HCT116 (cell line): ENCODE results near the gene BCR. TPM values are rescaled to one million over a fixed set of nuclear protein-coding genes. Genes with fewer than 3 reads are reported as not detected.
A peak's percentile ranks its signal among the peaks of the same experiment; 100 is the strongest.

ENCODE experiments used
- ATAC-seq: fragments of 200-7000 bp; cut with Tn5 transposase; 2 replicates; pipeline ENCODE4 v1.9.1; 2020; ENCODE audit warnings: mild to moderate bottlenecking, moderate library complexity
- BruUV-seq: library from RNA; stranded (reverse); fragments of 400-500 nt; replicated peaks from 2 replicates; lab custom pipeline; 2021; lab: Mats Ljungman, UMichigan
- CTCF ChIA-PET: fragments of 300-600 bp; sonication (Branson Sonifier 250); formaldehyde crosslinking; loops from one replicate; lab custom pipeline; 2021; ENCODE audit warnings: antibody characterized with exemption; lab: Charles Lee
- POLR2A ChIA-PET: fragments of 300-600, 350-600 bp; sonication (Branson Sonifier 250); formaldehyde crosslinking; loops from one replicate; lab custom pipeline; 2021; ENCODE audit warnings: antibody characterized with exemption; lab: Charles Lee
- RAD21 ChIA-PET, 2 experiments: fragments of 300-600 bp; sonication (Branson Sonifier 250); formaldehyde crosslinking; loops; one replicate each; lab custom pipeline; 2023; ENCODE audit warnings: low total read pairs in 2 of 2; ENCODE audit not compliant: uncharacterized antibody in 2 of 2, unreplicated experiment in 2 of 2, low non-redundant PET in 1 of 2; lab: Charles Lee
- DNase-seq: peaks from one replicate; pipeline ENCODE4 v3.0.0-alpha.2; 2010; ENCODE audit warnings: low read depth, low spot score
- H2AFZ ChIP-seq: fragments of 200-600 bp; shearing (Covaris generic), sonication (generic); 2 replicates; pipeline ENCODE4 v1.6.1; 2017; ENCODE audit warnings: low read depth, mixed run types, mixed read lengths, antibody characterized with exemption, low read length; ENCODE audit not compliant: poor library complexity, severe bottlenecking
- H3K27ac ChIP-seq: 2 replicates; pipeline ENCODE4 v1.5.1; 2012; ENCODE audit warnings: low read depth, low read length
- H3K27me3 ChIP-seq: fragments of 200-600 bp; sonication (generic); 2 replicates; pipeline ENCODE4 v1.6.1; 2016; ENCODE audit warnings: mixed run types, low read length, mixed read lengths; ENCODE audit not compliant: insufficient read depth
- H3K36me3 ChIP-seq, 2 experiments: fragments of 200-500 bp in 1 of 2; fragments of 200-600 bp in 1 of 2; sonication (Bioruptor generic) in 1 of 2; sonication (generic) in 1 of 2; 2 replicates each; pipeline versions ENCODE4 v1.5.1 to v1.6.1; 2014 to 2016; ENCODE audit warnings: low read length in 2 of 2, inconsistent platforms in 1 of 2, mixed read lengths in 1 of 2, mixed run types in 1 of 2; ENCODE audit not compliant: insufficient read depth in 2 of 2, control insufficient read depth in 1 of 2
- H3K4me1 ChIP-seq, 2 experiments: fragments of 200-600 bp in 1 of 2; sonication (generic) in 1 of 2; 2 replicates each; pipeline versions ENCODE4 v1.5.1 to v1.6.1; 2012 to 2017; ENCODE audit warnings: low read length in 2 of 2, inconsistent platforms in 1 of 2, mild to moderate bottlenecking in 1 of 2, mixed read lengths in 1 of 2, mixed run types in 1 of 2, moderate library complexity in 1 of 2; ENCODE audit not compliant: insufficient read depth in 2 of 2, control insufficient read depth in 1 of 2
- H3K4me2 ChIP-seq: fragments of 200-600 bp; sonication (generic); 2 replicates; pipeline ENCODE4 v1.6.1; 2017; ENCODE audit warnings: mixed run types, low read length, mixed read lengths
- H3K4me3 ChIP-seq, 2 experiments: fragments of 200-600 bp in 1 of 2; sonication (generic) in 1 of 2; replicated peaks in 1 of 2; 2 replicates each; pipeline ENCODE4 v1.5.1; 2011 to 2016; ENCODE audit warnings: low read length in 2 of 2, control low read depth in 1 of 2, low read depth in 1 of 2, mild to moderate bottlenecking in 1 of 2, mixed read lengths in 1 of 2, mixed run types in 1 of 2
- H3K79me2 ChIP-seq: fragments of 200-600 bp; sonication (generic); 2 replicates; pipeline ENCODE4 v1.6.1; 2017; ENCODE audit warnings: mild to moderate bottlenecking, mixed run types, low read length, moderate library complexity, mixed read lengths; ENCODE audit not compliant: insufficient read depth
- H3K9ac ChIP-seq: fragments of 200-600 bp; sonication (generic); 2 replicates; pipeline ENCODE4 v1.6.1; 2016; ENCODE audit warnings: low read length, mixed read lengths
- H3K9me2 ChIP-seq: fragments of 200-600 bp; sonication (generic), shearing (Covaris generic); 2 replicates; pipeline ENCODE4 v1.6.1; 2017; ENCODE audit warnings: mixed run types, mild to moderate bottlenecking, moderate library complexity; ENCODE audit not compliant: insufficient read depth
- H3K9me3 ChIP-seq, 2 experiments: fragments of 200-500 bp in 1 of 2; fragments of 200-600 bp in 1 of 2; sonication (Bioruptor generic) in 1 of 2; sonication (generic) in 1 of 2; 2 replicates each; pipeline ENCODE4 v1.6.1; 2014 to 2017; ENCODE audit warnings: low read length in 2 of 2, mixed read lengths in 2 of 2, inconsistent platforms in 1 of 2, low read depth in 1 of 2, mild to moderate bottlenecking in 1 of 2, mixed run types in 1 of 2, moderate library complexity in 1 of 2; ENCODE audit not compliant: control insufficient read depth in 1 of 2, insufficient read depth in 1 of 2
- H4K20me1 ChIP-seq: fragments of 200-600 bp; sonication (generic), shearing (Covaris generic); 2 replicates; pipeline ENCODE4 v1.6.1; 2017; ENCODE audit warnings: mixed run types, mild to moderate bottlenecking, moderate library complexity; ENCODE audit not compliant: insufficient read depth
- ATF3 ChIP-seq: IDR thresholded peaks from 2 replicates; pipeline ENCODE4 v1.6.1; 2012
- CTCF ChIP-seq, 3 experiments: fragments of 200-600 bp in 1 of 3; sonication (generic) in 1 of 3; IDR thresholded peaks in 2 of 3; conservative IDR thresholded peaks in 1 of 3; 2 replicates each; pipeline ENCODE4 v1.5.1; 2012 to 2017; ENCODE audit warnings: low read depth in 2 of 3, low read length in 2 of 3, antibody characterized with exemption in 1 of 3, borderline replicate concordance in 1 of 3, control low read depth in 1 of 3, mild to moderate bottlenecking in 1 of 3, mixed read lengths in 1 of 3, mixed run types in 1 of 3, moderate library complexity in 1 of 3; ENCODE audit not compliant: insufficient read depth in 1 of 3
- ELF1 ChIP-seq: IDR thresholded peaks from 2 replicates; pipeline ENCODE4 v1.6.1; 2012; ENCODE audit warnings: low read depth, borderline replicate concordance
- EZH2phosphoT487 ChIP-seq: fragments of 200-600 bp; IDR thresholded peaks from 2 replicates; pipeline ENCODE4 v1.6.1; 2018; ENCODE audit warnings: antibody characterized with exemption, borderline replicate concordance
- FOSL1 ChIP-seq: IDR thresholded peaks from 2 replicates; pipeline ENCODE4 v1.6.1; 2012; ENCODE audit warnings: low read depth
- JUND ChIP-seq: IDR thresholded peaks from 2 replicates; pipeline ENCODE4 v1.6.1; 2012
- MAX ChIP-seq: IDR thresholded peaks from 2 replicates; pipeline ENCODE4 v1.6.1; 2012
- POLR2A ChIP-seq: IDR thresholded peaks from 2 replicates; pipeline ENCODE4 v1.7.0; 2011; ENCODE audit warnings: borderline replicate concordance; ENCODE audit not compliant: insufficient read depth, insufficient read length; ENCODE audit errors: extremely low read depth
- POLR2AphosphoS5 ChIP-seq: IDR thresholded peaks from 2 replicates; pipeline ENCODE4 v1.6.1; 2011; ENCODE audit warnings: mild to moderate bottlenecking, low read depth, low read length, moderate library complexity
- RAD21 ChIP-seq: IDR thresholded peaks from 2 replicates; pipeline ENCODE4 v1.6.1; 2012; ENCODE audit warnings: low read depth, mild to moderate bottlenecking
- SIN3A ChIP-seq: IDR thresholded peaks from 2 replicates; pipeline ENCODE4 v1.6.1; 2012; ENCODE audit warnings: low read depth
- SP1 ChIP-seq: IDR thresholded peaks from 2 replicates; pipeline ENCODE4 v1.6.1; 2012; ENCODE audit warnings: low read depth
- ZNF274 ChIP-seq: fragments of 200-500 bp; sonication (Bioruptor generic); IDR thresholded peaks from 2 replicates; pipeline ENCODE4 v1.6.1; 2014; ENCODE audit warnings: mild to moderate bottlenecking, low read depth, low read length, inconsistent platforms
- intact Hi-C: fragments of 100-400 bp; cut with micrococcal nuclease; formaldehyde crosslinking; loops from 2 replicates; pipeline ENCODE4 v1.10.0; 2022
- total RNA-seq: library from RNA; stranded (reverse); gene quantifications from one replicate; pipeline ENCODE4 v1.2.1, GENCODE V29; 2021; ENCODE audit not compliant: unreplicated experiment
- TF ChIP-seq, protein P1 (sequence below): IDR thresholded peaks from 2 replicates; pipeline ENCODE4 v1.6.1; 2011; ENCODE audit warnings: mild to moderate bottlenecking, low read length, moderate library complexity; ENCODE audit not compliant: insufficient replicate concordance; ENCODE audit errors: extremely low read depth

BCR gene
- total RNA-seq, 1 experiment from 2014 or later: 39.7 TPM

DNA sequence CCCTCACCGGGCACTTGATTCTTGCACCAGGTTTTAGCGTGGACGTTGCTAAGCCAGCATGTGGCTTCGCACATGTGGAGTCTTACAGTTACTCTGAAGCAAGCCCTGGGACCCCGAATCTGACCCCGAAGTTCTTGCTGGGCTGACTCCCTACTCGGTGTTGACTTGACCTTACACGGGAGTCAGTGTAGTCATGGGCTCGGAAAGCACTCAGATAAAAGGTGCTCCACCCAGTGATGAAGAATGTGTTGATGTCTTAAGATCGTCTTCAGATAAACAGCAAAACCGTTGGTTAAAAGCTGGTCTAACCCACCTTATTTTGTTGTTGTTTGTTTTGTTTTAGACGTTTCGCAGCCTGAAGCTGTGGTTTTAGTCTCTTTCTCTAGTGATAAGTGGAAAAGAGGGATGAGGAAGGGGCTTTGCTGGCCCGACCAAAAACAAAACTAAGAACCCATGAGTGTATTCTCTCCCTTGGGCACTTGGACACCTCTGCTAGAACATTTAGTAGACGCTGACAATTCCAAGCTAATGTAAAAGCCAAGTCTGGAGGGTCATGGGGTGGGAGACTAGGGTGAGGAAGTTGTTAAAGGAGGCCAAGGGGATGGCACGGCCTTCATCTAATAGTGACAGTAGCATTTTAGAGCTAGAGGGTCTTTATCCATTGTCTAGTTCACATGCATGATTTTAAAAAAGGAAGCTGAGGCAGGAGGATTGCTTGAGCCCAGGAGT is 69.9 kb downstream of the BCR start:
- Histone ChIP-seq H3K4me3 (no peak overlapping the region), H3K9me3 (no peaks in the 10 kb centered on the region), H3K27ac (no peak overlapping the region), H2AFZ (no peak overlapping the region), H3K79me2 (peaks cover 67% of the 10 kb centered on the region), H3K9ac (no peak overlapping the region), H3K9me2 (no peaks in the 10 kb centered on the region), H3K36me3 (peaks cover 0 to 8% of the 10 kb centered on the region in 2 experiments; a peak in 1 of 4 replicates), H3K4me1 (peaks cover 20 to 44% of the 10 kb centered on the region in 2 experiments), H3K27me3 (no peaks in the 10 kb centered on the region), H3K4me2 (0 out of 2 replicates have a peak overlapping the region, but pooled peaks have one; percentile 57), H4K20me1 (no peaks in the 10 kb centered on the region)
- TF ChIP-seq ATF3 (no peak), SP1 (no peak), RAD21 (no peak), POLR2A (no peak), FOSL1 (no peak), SIN3A (no peak), CTCF (IDR thresholded peaks at IDR 0.05 in 2 of 3, conservative IDR thresholded peaks at IDR 0.05 in 1 of 3; ENCODE audit: borderline replicate concordance in 1 of 3, insufficient read depth in 1 of 3, low read depth in 2 of 3, low read length in 2 of 3) (no peak), EZH2phosphoT487 (no peak), ZNF274 (no peak), POLR2AphosphoS5 (no peak), MAX (no peak), ELF1 (no peak), JUND (no peak)
- TF ChIP-seq, protein P1, sequence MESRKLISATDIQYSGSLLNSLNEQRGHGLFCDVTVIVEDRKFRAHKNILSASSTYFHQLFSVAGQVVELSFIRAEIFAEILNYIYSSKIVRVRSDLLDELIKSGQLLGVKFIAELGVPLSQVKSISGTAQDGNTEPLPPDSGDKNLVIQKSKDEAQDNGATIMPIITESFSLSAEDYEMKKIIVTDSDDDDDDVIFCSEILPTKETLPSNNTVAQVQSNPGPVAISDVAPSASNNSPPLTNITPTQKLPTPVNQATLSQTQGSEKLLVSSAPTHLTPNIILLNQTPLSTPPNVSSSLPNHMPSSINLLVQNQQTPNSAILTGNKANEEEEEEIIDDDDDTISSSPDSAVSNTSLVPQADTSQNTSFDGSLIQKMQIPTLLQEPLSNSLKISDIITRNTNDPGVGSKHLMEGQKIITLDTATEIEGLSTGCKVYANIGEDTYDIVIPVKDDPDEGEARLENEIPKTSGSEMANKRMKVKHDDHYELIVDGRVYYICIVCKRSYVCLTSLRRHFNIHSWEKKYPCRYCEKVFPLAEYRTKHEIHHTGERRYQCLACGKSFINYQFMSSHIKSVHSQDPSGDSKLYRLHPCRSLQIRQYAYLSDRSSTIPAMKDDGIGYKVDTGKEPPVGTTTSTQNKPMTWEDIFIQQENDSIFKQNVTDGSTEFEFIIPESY: no peak
- intact Hi-C loops: no loop called here
- CTCF ChIA-PET: no interaction called here
- POLR2A ChIA-PET: no interaction called here
- no peak for ATAC-seq
- RAD21 ChIA-PET: interaction anchor here in 1 of 2 experiments (0.6 kb wide), 1 partner anchor 37 kb away, joined by 3 read pairs; no protein-coding TSS in a partner anchor
- no peak for DNase-seq
- no TSS peak for BruUV-seq
